ENCODE data around the gene PLCB4. TPM values are rescaled to one million over a fixed set of nuclear protein-coding genes. Genes with fewer than 3 reads are reported as not detected.

The PLCB4 gene
- total RNA-seq, 1 experiment from 2014 or later: not detected

- H4K20me1 ChIP-seq (ENCODE audit: insufficient read depth, low read depth, low read length): no peaks in the 10 kb centered on the region
- H2AFZ ChIP-seq (ENCODE audit: low read length): no peak overlapping the region
- no peak for DNase-seq
- H3K4me3 ChIP-seq (ENCODE audit: low read length): no peak overlapping the region
- no peaks in the 10 kb centered on the region for H3K36me3 ChIP-seq (ENCODE audit: insufficient read depth, low read length)
- no peaks in the 10 kb centered on the region for H3K4me1 ChIP-seq (ENCODE audit: low read length)
- H3K27me3 ChIP-seq (ENCODE audit: low read length): no peaks in the 10 kb centered on the region
- peaks cover 14% of the 10 kb centered on the region for H3K9me3 ChIP-seq (ENCODE audit: low read length)
- no peaks in the 10 kb centered on the region for H3K79me2 ChIP-seq (ENCODE audit: low read length)
- H3K9me2 ChIP-seq (replicated peaks; ENCODE audit: insufficient read depth, low read length): no peaks in the 10 kb centered on the region
- H3K9ac ChIP-seq (ENCODE audit: low read length): no peak overlapping the region
- no peak overlapping the region for H3K27ac ChIP-seq (ENCODE audit: low read length)
- no peak overlapping the region for H3K4me2 ChIP-seq (ENCODE audit: low read depth, low read length, poor library complexity, severe bottlenecking)
Measured at GRCh38 chr20:9066191-9066590, 2.7 kb upstream of the PLCB4 start.

DNA sequence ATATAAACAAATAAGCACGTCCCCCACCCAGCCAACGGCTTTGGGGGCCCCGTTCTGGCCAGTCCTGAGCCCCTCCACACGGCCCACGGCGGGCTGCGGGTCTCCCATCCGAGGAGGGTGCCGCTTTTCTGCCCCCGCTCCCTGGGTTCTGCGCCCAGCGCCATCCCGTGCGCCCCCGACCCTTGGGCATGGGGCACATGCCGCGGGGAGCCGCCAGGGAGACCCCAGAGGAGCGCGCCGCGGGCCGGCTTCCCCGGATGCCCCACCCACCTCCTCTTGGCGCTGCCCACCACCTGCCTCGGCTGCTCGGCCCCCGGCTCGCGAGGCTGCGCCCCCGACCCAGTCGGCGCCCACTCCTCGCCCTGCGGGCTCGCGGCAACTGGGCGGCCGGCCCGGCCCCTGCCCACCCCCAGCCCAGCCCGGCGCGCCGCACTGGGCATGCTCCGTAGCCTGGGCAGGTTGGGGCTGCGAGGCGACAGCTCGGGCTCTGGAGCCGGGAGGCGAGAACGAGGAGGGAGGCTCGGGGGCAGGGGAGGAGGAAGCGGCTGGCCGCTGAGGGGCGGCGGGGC lies 570 bp upstream of the PLCB4 start:
- no peak overlapping the region for H3K4me3 ChIP-seq (ENCODE audit: low read length)
- H3K9me2 ChIP-seq (replicated peaks; ENCODE audit: insufficient read depth, low read length): no peaks in the 10 kb centered on the region
- H3K4me1 ChIP-seq (ENCODE audit: low read length): no peaks in the 10 kb centered on the region
- H2AFZ ChIP-seq (ENCODE audit: low read length): no peak overlapping the region
- H3K9me3 ChIP-seq (ENCODE audit: low read length): peaks cover 9% of the 10 kb centered on the region; the same call in 1 of the 2 replicates
- DNase-seq: no peak
- H4K20me1 ChIP-seq (ENCODE audit: insufficient read depth, low read depth, low read length): no peaks in the 10 kb centered on the region
- no peaks in the 10 kb centered on the region for H3K27me3 ChIP-seq (ENCODE audit: low read length)
- no peak overlapping the region for H3K27ac ChIP-seq (ENCODE audit: low read length)
- no peak overlapping the region for H3K4me2 ChIP-seq (ENCODE audit: low read depth, low read length, poor library complexity, severe bottlenecking)
- H3K79me2 ChIP-seq (ENCODE audit: low read length): no peaks in the 10 kb centered on the region
- H3K9ac ChIP-seq (ENCODE audit: low read length): no peak overlapping the region
- H3K36me3 ChIP-seq (ENCODE audit: insufficient read depth, low read length): no peaks in the 10 kb centered on the region

DNA sequence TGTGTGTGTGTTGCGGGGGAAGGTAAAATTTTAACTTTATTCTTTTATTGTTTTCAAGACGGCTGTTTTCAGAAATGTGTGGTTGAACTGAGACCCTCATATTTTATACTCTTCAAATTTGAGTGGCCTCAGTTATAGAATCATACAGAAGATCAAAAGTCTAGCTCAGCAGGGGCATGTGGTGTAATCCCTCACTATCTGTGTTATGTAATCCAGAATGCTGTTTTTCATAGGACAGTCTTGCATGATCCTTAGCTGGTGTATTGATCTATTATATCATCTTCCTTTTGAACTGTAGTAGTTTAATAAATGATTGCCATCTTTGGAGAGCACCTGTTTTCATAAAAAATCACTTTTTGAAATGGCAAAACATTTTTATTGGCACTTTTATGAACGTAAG lies 1.4 kb downstream of the PLCB4 start:
- no peak overlapping the region for H3K4me3 ChIP-seq (ENCODE audit: low read length)
- H3K4me1 ChIP-seq (ENCODE audit: low read length): no peaks in the 10 kb centered on the region
- no peaks in the 10 kb centered on the region for H3K27me3 ChIP-seq (ENCODE audit: low read length)
- H3K9me2 ChIP-seq (replicated peaks; ENCODE audit: insufficient read depth, low read length): no peaks in the 10 kb centered on the region
- H3K79me2 ChIP-seq (ENCODE audit: low read length): no peaks in the 10 kb centered on the region
- no peaks in the 10 kb centered on the region for H4K20me1 ChIP-seq (ENCODE audit: insufficient read depth, low read depth, low read length)
- H3K36me3 ChIP-seq (ENCODE audit: insufficient read depth, low read length): no peaks in the 10 kb centered on the region
- H3K9ac ChIP-seq (ENCODE audit: low read length): no peak overlapping the region
- H3K27ac ChIP-seq (ENCODE audit: low read length): no peak overlapping the region
- H3K4me2 ChIP-seq (ENCODE audit: low read depth, low read length, poor library complexity, severe bottlenecking): no peak overlapping the region
- H3K9me3 ChIP-seq (ENCODE audit: low read length): peaks cover 7% of the 10 kb centered on the region; the same call in 1 of the 2 replicates
- DNase-seq: no peak
- no peak overlapping the region for H2AFZ ChIP-seq (ENCODE audit: low read length)

GRCh38 chr20:9071976-9072726 lies 3.3 kb downstream of the PLCB4 start:
- Histone ChIP-seq H3K9me3 (ENCODE audit: low read length) (peaks cover 3% of the 10 kb centered on the region; the same call in 1 of the 2 replicates), H3K9ac (ENCODE audit: low read length) (no peak overlapping the region), H3K9me2 (replicated peaks; ENCODE audit: insufficient read depth, low read length) (no peaks in the 10 kb centered on the region), H3K79me2 (ENCODE audit: low read length) (no peaks in the 10 kb centered on the region), H3K36me3 (ENCODE audit: insufficient read depth, low read length) (no peaks in the 10 kb centered on the region), H3K4me1 (ENCODE audit: low read length) (no peaks in the 10 kb centered on the region), H3K4me3 (ENCODE audit: low read length) (no peak overlapping the region), H2AFZ (ENCODE audit: low read length) (no peak overlapping the region), H3K27me3 (ENCODE audit: low read length) (no peaks in the 10 kb centered on the region), H4K20me1 (ENCODE audit: insufficient read depth, low read depth, low read length) (no peaks in the 10 kb centered on the region), H3K4me2 (ENCODE audit: low read depth, low read length, poor library complexity, severe bottlenecking) (no peak overlapping the region), H3K27ac (ENCODE audit: low read length) (no peak overlapping the region)
- DNase-seq: no peak

GRCh38 chr20:9072861-9073500 lies 4.1 kb downstream of the PLCB4 start:
- H3K79me2 ChIP-seq (ENCODE audit: low read length): no peaks in the 10 kb centered on the region
- DNase-seq: no peak
- H3K9me3 ChIP-seq (ENCODE audit: low read length): peaks cover 3% of the 10 kb centered on the region; the same call in 1 of the 2 replicates
- no peaks in the 10 kb centered on the region for H3K9me2 ChIP-seq (replicated peaks; ENCODE audit: insufficient read depth, low read length)
- H2AFZ ChIP-seq (ENCODE audit: low read length): no peak overlapping the region
- H3K4me1 ChIP-seq (ENCODE audit: low read length): no peaks in the 10 kb centered on the region
- no peaks in the 10 kb centered on the region for H4K20me1 ChIP-seq (ENCODE audit: insufficient read depth, low read depth, low read length)
- H3K36me3 ChIP-seq (ENCODE audit: insufficient read depth, low read length): no peaks in the 10 kb centered on the region
- no peak overlapping the region for H3K27ac ChIP-seq (ENCODE audit: low read length)
- H3K4me3 ChIP-seq (ENCODE audit: low read length): no peak overlapping the region
- no peak overlapping the region for H3K9ac ChIP-seq (ENCODE audit: low read length)
- no peaks in the 10 kb centered on the region for H3K27me3 ChIP-seq (ENCODE audit: low read length)
- no peak overlapping the region for H3K4me2 ChIP-seq (ENCODE audit: low read depth, low read length, poor library complexity, severe bottlenecking)

DNA sequence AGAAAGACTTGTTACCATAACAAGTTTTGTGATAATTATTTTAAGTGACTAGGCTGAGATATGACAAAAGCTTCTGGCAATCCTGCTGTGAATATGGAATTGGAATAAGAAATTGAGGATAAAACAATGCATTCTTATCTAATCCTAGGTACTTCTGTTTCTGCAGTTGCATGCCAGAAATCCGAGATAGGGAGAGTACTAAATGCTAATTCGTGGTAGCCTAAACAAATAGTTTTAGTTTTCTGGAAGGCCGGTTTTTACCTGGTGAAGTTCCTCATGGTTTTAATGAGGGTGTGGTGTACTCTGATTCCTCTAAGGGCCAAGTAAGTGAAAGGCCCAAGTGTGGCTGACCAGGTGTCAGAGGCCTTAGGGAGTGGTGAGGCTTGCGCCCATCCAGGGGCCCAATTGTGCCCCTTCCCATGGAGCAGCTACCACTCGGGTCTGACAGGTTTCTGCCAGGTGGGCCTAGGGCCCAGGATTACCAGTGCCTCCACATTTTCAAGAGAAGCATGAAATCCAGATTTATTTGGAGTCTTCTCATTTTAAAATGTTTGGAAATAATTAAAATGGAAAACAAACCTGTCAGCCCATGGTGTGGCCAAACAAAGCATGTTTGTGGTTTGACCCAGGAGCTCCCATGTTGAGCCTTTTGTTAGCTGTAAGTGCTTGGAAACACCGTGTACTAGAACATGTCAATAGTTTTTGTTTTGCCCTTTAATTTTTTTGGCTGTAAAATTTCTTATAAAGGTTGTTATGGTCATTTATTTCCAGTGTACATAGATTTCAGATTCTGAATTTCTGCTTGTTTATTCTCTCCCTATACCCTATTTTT lies 6.6 kb downstream of the PLCB4 start:
- no peak overlapping the region for H3K27ac ChIP-seq (ENCODE audit: low read length)
- H3K9me2 ChIP-seq (replicated peaks; ENCODE audit: insufficient read depth, low read length): no peaks in the 10 kb centered on the region
- H3K27me3 ChIP-seq (ENCODE audit: low read length): no peaks in the 10 kb centered on the region
- H3K4me2 ChIP-seq (ENCODE audit: low read depth, low read length, poor library complexity, severe bottlenecking): no peak overlapping the region
- H3K4me1 ChIP-seq (ENCODE audit: low read length): no peaks in the 10 kb centered on the region
- no peak for DNase-seq
- H3K9me3 ChIP-seq (ENCODE audit: low read length): no peaks in the 10 kb centered on the region; the same call in 1 of the 2 replicates
- no peak overlapping the region for H3K4me3 ChIP-seq (ENCODE audit: low read length)
- H3K36me3 ChIP-seq (ENCODE audit: insufficient read depth, low read length): no peaks in the 10 kb centered on the region
- H2AFZ ChIP-seq (ENCODE audit: low read length): no peak overlapping the region
- H3K9ac ChIP-seq (ENCODE audit: low read length): no peak overlapping the region
- no peaks in the 10 kb centered on the region for H4K20me1 ChIP-seq (ENCODE audit: insufficient read depth, low read depth, low read length)
- no peaks in the 10 kb centered on the region for H3K79me2 ChIP-seq (ENCODE audit: low read length)

DNA sequence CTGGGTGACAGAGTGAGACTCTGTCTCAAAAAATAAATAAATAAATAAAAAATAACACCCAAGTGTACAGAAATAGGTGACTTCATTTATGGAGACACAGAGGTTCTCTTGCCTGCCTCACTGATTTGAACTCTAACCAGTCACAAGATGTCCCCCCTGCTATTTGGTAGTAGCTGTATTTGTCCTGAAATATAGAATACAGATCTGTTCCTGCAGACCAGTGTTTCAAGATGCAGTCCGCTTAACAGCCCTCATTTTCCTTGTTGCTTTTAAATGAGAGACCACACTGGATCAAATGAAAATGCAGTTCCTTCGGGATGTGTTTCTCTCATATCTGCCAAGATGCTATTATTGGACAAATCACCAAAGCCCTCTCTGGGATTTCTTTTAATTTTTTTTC lies 7.6 kb downstream of the PLCB4 start:
- no peaks in the 10 kb centered on the region for H3K9me2 ChIP-seq (replicated peaks; ENCODE audit: insufficient read depth, low read length)
- H4K20me1 ChIP-seq (ENCODE audit: insufficient read depth, low read depth, low read length): no peaks in the 10 kb centered on the region
- no peaks in the 10 kb centered on the region for H3K36me3 ChIP-seq (ENCODE audit: insufficient read depth, low read length)
- DNase-seq: no peak
- H2AFZ ChIP-seq (ENCODE audit: low read length): no peak overlapping the region
- H3K9ac ChIP-seq (ENCODE audit: low read length): no peak overlapping the region
- H3K27ac ChIP-seq (ENCODE audit: low read length): no peak overlapping the region
- no peak overlapping the region for H3K4me2 ChIP-seq (ENCODE audit: low read depth, low read length, poor library complexity, severe bottlenecking)
- H3K9me3 ChIP-seq (ENCODE audit: low read length): no peaks in the 10 kb centered on the region; the same call in 1 of the 2 replicates
- H3K4me3 ChIP-seq (ENCODE audit: low read length): no peak overlapping the region
- no peaks in the 10 kb centered on the region for H3K4me1 ChIP-seq (ENCODE audit: low read length)
- no peaks in the 10 kb centered on the region for H3K79me2 ChIP-seq (ENCODE audit: low read length)
- no peaks in the 10 kb centered on the region for H3K27me3 ChIP-seq (ENCODE audit: low read length)

All from Karpas-422 (cell line).